AG04450 (cell line): Measurements from ENCODE around the gene TSPAN15. TPM values are rescaled to one million over a fixed set of nuclear protein-coding genes. Genes with fewer than 3 reads are reported as not detected.

Source experiments
- CTCF ChIA-PET: fragments of 300-600, 350-600 bp; formaldehyde crosslinking; extraction: SDS; loops from one replicate; lab custom pipeline; 2022; ENCODE audit warnings: antibody characterized with exemption, inconsistent platforms; lab: Charles Lee
- POLR2A ChIA-PET: fragments of 350-600 bp; formaldehyde crosslinking; extraction: SDS; loops from one replicate; lab custom pipeline; 2021; ENCODE audit warnings: antibody characterized with exemption, inconsistent platforms; lab: Yijun Ruan, JAX
- DNase-seq: peaks from one replicate; pipeline ENCODE4 v3.0.0-alpha.2; 2011; ENCODE audit warnings: low read depth, low spot score
- H3K27ac ChIP-seq: one replicate; pipeline ENCODE4 v1.5.1; 2012; ENCODE audit warnings: low read depth, low read length, control low read depth
- H3K27me3 ChIP-seq: one replicate; pipeline ENCODE4 v1.6.0; 2012; ENCODE audit warnings: low read length; ENCODE audit not compliant: control insufficient read depth, insufficient read depth
- H3K4me3 ChIP-seq: 2 replicates; pipeline ENCODE4 v1.5.1; 2011; ENCODE audit warnings: mild to moderate bottlenecking, low read depth, low read length, control low read depth
- H3K9me3 ChIP-seq: 2 replicates; pipeline ENCODE4 v1.5.1; 2012; ENCODE audit warnings: low read length; ENCODE audit not compliant: control insufficient read depth, insufficient read depth
- polyA plus RNA-seq: library from polyadenylated mRNA; depleted of rRNA; stranded (reverse); fragments of >200 nt; gene quantifications from 2 replicates; pipeline ENCODE4 v1.2.3, GENCODE V29; 2011
- TF ChIP-seq, protein P1 (sequence below): IDR thresholded peaks from 2 replicates; pipeline ENCODE4 v1.5.1; 2011; ENCODE audit warnings: low read depth, low read length, control low read depth, inconsistent platforms

Gene TSPAN15
- polyA plus RNA-seq, 1 experiment: 0.38 TPM

- POLR2A ChIA-PET: no interaction called here
Measured at GRCh38 chr10:69490876-69491275, 39.6 kb downstream of the TSPAN15 start.

DNA sequence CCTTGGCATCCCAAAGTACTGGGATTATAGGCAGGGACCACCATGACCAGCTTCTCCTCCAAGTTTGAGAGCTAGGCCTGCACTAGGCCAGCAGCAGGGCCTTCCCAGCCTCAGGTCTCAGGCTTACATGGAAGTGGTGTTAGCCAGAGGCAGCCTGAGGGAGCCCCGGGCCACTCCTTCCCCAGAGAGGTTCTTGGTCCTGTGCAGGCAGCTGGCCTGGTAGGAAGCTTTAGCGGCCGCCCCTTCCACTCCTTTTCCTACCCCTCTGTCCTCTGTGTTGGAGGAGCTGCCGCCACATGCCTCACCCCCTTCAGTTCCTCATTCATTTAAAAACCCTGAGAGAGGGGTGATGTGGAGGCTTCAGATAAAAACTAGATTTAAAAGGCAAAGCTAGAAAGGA lies 40.3 kb downstream of the TSPAN15 start:
- no peak overlapping the region for H3K4me3 ChIP-seq
- no peak overlapping the region for H3K27ac ChIP-seq
- DNase-seq: no peak
- ChIA-PET POLR2A (no interaction called here), CTCF (interaction anchor here (0.6 kb wide), 1 partner anchor 145 kb away, joined by 9 read pairs; no protein-coding TSS in a partner anchor)
- TF ChIP-seq, protein P1, sequence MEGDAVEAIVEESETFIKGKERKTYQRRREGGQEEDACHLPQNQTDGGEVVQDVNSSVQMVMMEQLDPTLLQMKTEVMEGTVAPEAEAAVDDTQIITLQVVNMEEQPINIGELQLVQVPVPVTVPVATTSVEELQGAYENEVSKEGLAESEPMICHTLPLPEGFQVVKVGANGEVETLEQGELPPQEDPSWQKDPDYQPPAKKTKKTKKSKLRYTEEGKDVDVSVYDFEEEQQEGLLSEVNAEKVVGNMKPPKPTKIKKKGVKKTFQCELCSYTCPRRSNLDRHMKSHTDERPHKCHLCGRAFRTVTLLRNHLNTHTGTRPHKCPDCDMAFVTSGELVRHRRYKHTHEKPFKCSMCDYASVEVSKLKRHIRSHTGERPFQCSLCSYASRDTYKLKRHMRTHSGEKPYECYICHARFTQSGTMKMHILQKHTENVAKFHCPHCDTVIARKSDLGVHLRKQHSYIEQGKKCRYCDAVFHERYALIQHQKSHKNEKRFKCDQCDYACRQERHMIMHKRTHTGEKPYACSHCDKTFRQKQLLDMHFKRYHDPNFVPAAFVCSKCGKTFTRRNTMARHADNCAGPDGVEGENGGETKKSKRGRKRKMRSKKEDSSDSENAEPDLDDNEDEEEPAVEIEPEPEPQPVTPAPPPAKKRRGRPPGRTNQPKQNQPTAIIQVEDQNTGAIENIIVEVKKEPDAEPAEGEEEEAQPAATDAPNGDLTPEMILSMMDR: no peak
- peaks cover 22% of the 10 kb centered on the region for H3K9me3 ChIP-seq
- H3K27me3 ChIP-seq: peaks cover 24% of the 10 kb centered on the region

More at GRCh38 chr10:69490876-69491275, 39.6 kb downstream of the TSPAN15 start:
- no peak for DNase-seq
- CTCF ChIA-PET: no interaction called here
- Histone ChIP-seq H3K27me3 (peaks cover 24% of the 10 kb centered on the region), H3K27ac (no peak overlapping the region), H3K4me3 (no peak overlapping the region), H3K9me3 (peaks cover 22% of the 10 kb centered on the region)
- TF ChIP-seq, protein P1: no peak

GRCh38 chr10:69492091-69492745 lies 41.0 kb downstream of the TSPAN15 start:
- Histone ChIP-seq H3K27me3 (peaks cover 24% of the 10 kb centered on the region), H3K9me3 (peaks cover 22% of the 10 kb centered on the region), H3K27ac (no peak overlapping the region), H3K4me3 (no peak overlapping the region)
- POLR2A ChIA-PET: no interaction called here
- no peak for DNase-seq
- CTCF ChIA-PET: interaction anchor here (0.6 to 0.7 kb wide), 2 partner anchors 15 to 144 kb away, joined by 3 to 9 read pairs; no protein-coding TSS in a partner anchor
- TF ChIP-seq, protein P1: no peak

GRCh38 chr10:69492746-69493462 lies 41.6 kb downstream of the TSPAN15 start:
- H3K27me3 ChIP-seq: peaks cover 24% of the 10 kb centered on the region
- no peak for DNase-seq
- TF ChIP-seq, protein P1: no peak
- peaks cover 15% of the 10 kb centered on the region for H3K9me3 ChIP-seq
- H3K27ac ChIP-seq: no peak overlapping the region
- no peak overlapping the region for H3K4me3 ChIP-seq
- ChIA-PET POLR2A (no interaction called here), CTCF (interaction anchor here (0.7 kb wide), 1 partner anchor 14 kb away, joined by 3 read pairs; no protein-coding TSS in a partner anchor)
